Measurements from ENCODE around the gene DDX11.
A peak's percentile ranks its signal among the peaks of the same experiment; 100 is the strongest.
"Not testable (repeated sequence)": the region's sequence is repeated elsewhere in the genome, so short reads cannot be mapped to it uniquely, and the experiment has no call there.

DDX11 gene
- 2.3 to 28.1 (median 12.7) reads per million in 18 experiments for total RNA-seq

GRCh38 chr12:31073527-31074332 lies at the start of gene DDX11:
Gene DDX11, plus strand, starts transcription at chr12:31073860. Its CDS starts 4,534 bp downstream, at chr12:31078394.
- DNase-seq: peak; percentile 87 to 92

GRCh38 chr12:31026202-31026601 lies 47.5 kb upstream of the DDX11 start:
- no peak for DNase-seq

GRCh38 chr12:31027006-31027405 lies 46.7 kb upstream of the DDX11 start:
- DNase-seq: not testable (repeated sequence)

- DNase-seq: no peak
Measured at GRCh38 chr12:31029468-31029867, 44.2 kb upstream of the DDX11 start.

- DNase-seq: peak; percentile 19 to 73
Measured at GRCh38 chr12:31029916-31030562, 43.6 kb upstream of the DDX11 start.

- no peak for DNase-seq
Measured at GRCh38 chr12:31031951-31032335, 41.7 kb upstream of the DDX11 start.

- DNase-seq: no peak
Measured at GRCh38 chr12:31033146-31033545, 40.5 kb upstream of the DDX11 start.

GRCh38 chr12:31033681-31034080 lies 40.0 kb upstream of the DDX11 start:
- DNase-seq: no peak

- DNase-seq: no peak
Measured at GRCh38 chr12:31034372-31034771, 39.3 kb upstream of the DDX11 start.

GRCh38 chr12:31035226-31035625 lies 38.4 kb upstream of the DDX11 start:
- no peak for DNase-seq

- DNase-seq: no peak
Measured at GRCh38 chr12:31035967-31036665, 37.5 kb upstream of the DDX11 start.

- DNase-seq: no peak
Measured at GRCh38 chr12:31037028-31037427, 36.6 kb upstream of the DDX11 start.

GRCh38 chr12:31037931-31038330 lies 35.7 kb upstream of the DDX11 start:
- no peak for DNase-seq

GRCh38 chr12:31041033-31041564 lies 32.6 kb upstream of the DDX11 start:
- DNase-seq: no peak

GRCh38 chr12:31050143-31050542 lies 23.5 kb upstream of the DDX11 start:
- not testable (repeated sequence) for DNase-seq

- not testable (repeated sequence) for DNase-seq
Measured at GRCh38 chr12:31050548-31050947, 23.1 kb upstream of the DDX11 start.

- not testable (repeated sequence) for DNase-seq
Measured at GRCh38 chr12:31051692-31052091, 22.0 kb upstream of the DDX11 start.

GRCh38 chr12:31052121-31052520 lies 21.5 kb upstream of the DDX11 start:
- DNase-seq: not testable (repeated sequence)

- DNase-seq: not testable (repeated sequence)
Measured at GRCh38 chr12:31052666-31053439, 20.8 kb upstream of the DDX11 start.

GRCh38 chr12:31053944-31054343 lies 19.7 kb upstream of the DDX11 start:
- DNase-seq: not testable (repeated sequence)

- no peak for DNase-seq
Measured at GRCh38 chr12:31057671-31058070, 16.0 kb upstream of the DDX11 start.

- not testable (repeated sequence) for DNase-seq
Measured at GRCh38 chr12:31066196-31066595, 7.5 kb upstream of the DDX11 start.

All from inflammatory macrophage (primary cell).